Loucy (cell line): ENCODE data around the gene TCEAL8.
"Not testable (repeated sequence)": the region's sequence is repeated elsewhere in the genome, so short reads cannot be mapped to it uniquely, and the experiment has no call there.

ENCODE experiments used
- H2AFZ ChIP-seq: fragments of 200-600 bp; sonication (generic); 2 replicates; pipeline ENCODE4 v1.6.0; 2016; ENCODE audit warnings: antibody characterized with exemption, mild to moderate bottlenecking, low read length, moderate library complexity
- H3F3A ChIP-seq: fragments of 200-600 bp; 2 replicates; pipeline ENCODE4 v1.6.0; 2016; ENCODE audit warnings: antibody characterized with exemption, low read depth, mild to moderate bottlenecking
- H3K27me3 ChIP-seq: fragments of 200-600 bp; sonication (generic); 2 replicates; pipeline ENCODE4 v1.6.1; 2014; ENCODE audit warnings: low read length, mild to moderate bottlenecking; ENCODE audit not compliant: insufficient read depth, poor library complexity, severe bottlenecking
- H3K36me3 ChIP-seq: fragments of 200-600 bp; sonication (generic); 2 replicates; pipeline ENCODE4 v1.6.1; 2016; ENCODE audit warnings: low read length; ENCODE audit not compliant: insufficient read depth
- H3K4me1 ChIP-seq: fragments of 200-600 bp; sonication (generic); 2 replicates; pipeline ENCODE4 v1.5.1; 2014; ENCODE audit warnings: low read length, mild to moderate bottlenecking; ENCODE audit not compliant: insufficient read depth, poor library complexity, severe bottlenecking
- H3K4me2 ChIP-seq: fragments of 200-600 bp; sonication (generic); 2 replicates; pipeline ENCODE4 v1.6.0; 2014; ENCODE audit warnings: antibody characterized with exemption, low read length, low read depth, mild to moderate bottlenecking; ENCODE audit not compliant: poor library complexity, severe bottlenecking
- H3K4me3 ChIP-seq: fragments of 200-600 bp; sonication (generic); 2 replicates; pipeline ENCODE4 v1.5.1; 2014; ENCODE audit warnings: low read length, mild to moderate bottlenecking, mixed read lengths; ENCODE audit not compliant: poor library complexity, severe bottlenecking
- H3K79me2 ChIP-seq: fragments of 200-600 bp; sonication (generic); 2 replicates; pipeline ENCODE4 v1.6.1; 2014; ENCODE audit warnings: low read length; ENCODE audit not compliant: insufficient read depth
- H3K9ac ChIP-seq: fragments of 200-600 bp; sonication (generic); 2 replicates; pipeline ENCODE4 v1.6.0; 2014; ENCODE audit warnings: mild to moderate bottlenecking, low read depth, low read length, moderate library complexity; ENCODE audit not compliant: poor library complexity, severe bottlenecking
- H3K9me2 ChIP-seq: fragments of 200-600 bp; sonication (generic); replicated peaks from 2 replicates; pipeline ENCODE4 v1.6.1; 2016; ENCODE audit warnings: low read depth, low read length, mixed read lengths
- H3K9me3 ChIP-seq: fragments of 200-600 bp; sonication (generic); 2 replicates; pipeline ENCODE4 v1.6.1; 2014; ENCODE audit warnings: mild to moderate bottlenecking, antibody characterized with exemption, low read length, low read depth; ENCODE audit not compliant: insufficient read depth
- H4K20me1 ChIP-seq: fragments of 200-600 bp; sonication (generic); 2 replicates; pipeline ENCODE4 v1.6.0; 2014; ENCODE audit warnings: antibody characterized with exemption, low read length, mild to moderate bottlenecking; ENCODE audit not compliant: insufficient read depth, poor library complexity, severe bottlenecking
- CTCF ChIP-seq: fragments of 200-600 bp; sonication (generic); conservative IDR thresholded peaks from 2 replicates; pipeline ENCODE4 v1.5.1; 2014; ENCODE audit warnings: mild to moderate bottlenecking, antibody characterized with exemption, low read length
- EZH2phosphoT487 ChIP-seq: fragments of 200-600 bp; IDR thresholded peaks from 2 replicates; pipeline ENCODE4 v1.6.1; 2018; ENCODE audit warnings: antibody characterized with exemption, mild to moderate bottlenecking, moderate library complexity, borderline replicate concordance

The TCEAL8 gene

DNA sequence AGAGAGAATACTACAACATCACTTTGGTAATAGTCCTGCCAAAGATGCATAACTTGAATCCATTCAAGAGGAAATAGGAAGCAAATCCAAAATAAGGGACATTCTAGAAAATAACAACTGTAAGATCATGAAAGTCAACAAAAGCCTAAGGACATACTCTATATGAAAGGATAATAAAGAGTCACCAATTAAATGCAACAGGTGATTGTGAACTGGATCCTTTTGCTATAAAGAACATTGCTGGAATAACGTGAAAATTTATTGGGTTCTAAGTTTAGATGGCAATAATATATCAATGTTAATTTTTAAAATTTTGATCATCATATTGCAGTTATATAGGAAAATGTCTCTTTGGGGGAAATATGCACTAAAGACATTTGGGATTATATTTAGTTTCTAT lies 20.1 kb downstream of the TCEAL8 start:
- H2AFZ ChIP-seq = no peak overlapping the region
- TF ChIP-seq CTCF = no peak
- no peaks in the 10 kb centered on the region for H3K9me2 ChIP-seq
- no peak overlapping the region for H3K4me3 ChIP-seq
- H3K9ac ChIP-seq = peak overlapping the region; percentile 32
- peak overlapping the region; percentile 46 for H3K4me2 ChIP-seq
- peaks cover 28% of the 10 kb centered on the region for H3K4me1 ChIP-seq
- no peaks in the 10 kb centered on the region for H4K20me1 ChIP-seq
- no peaks in the 10 kb centered on the region for H3K79me2 ChIP-seq
- no peaks in the 10 kb centered on the region for H3K27me3 ChIP-seq
- H3K9me3 ChIP-seq = no peaks in the 10 kb centered on the region
- H3K36me3 ChIP-seq = no peaks in the 10 kb centered on the region
- no peaks in the 10 kb centered on the region for H3F3A ChIP-seq

DNA sequence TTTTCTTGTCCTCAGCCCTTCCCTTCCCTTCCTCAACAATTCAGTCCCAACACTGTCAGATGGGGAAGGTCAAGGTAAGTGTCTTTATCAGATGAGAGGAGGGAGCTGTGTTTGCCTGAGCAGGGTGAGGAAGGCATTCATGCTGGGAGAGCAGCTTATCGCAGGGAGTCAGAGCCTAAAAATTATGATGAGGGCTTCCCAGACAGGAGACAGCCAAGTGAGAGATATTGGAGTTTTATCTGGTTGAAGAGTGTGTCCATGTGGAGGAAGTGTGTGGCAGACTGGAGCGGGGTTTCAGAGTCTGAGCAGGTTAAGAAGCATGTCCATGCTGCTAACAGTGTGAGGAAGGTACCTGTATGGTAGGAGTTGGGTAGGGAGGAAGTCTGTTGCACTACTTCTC lies 21.7 kb downstream of the TCEAL8 start:
- H3K4me1 ChIP-seq = peaks cover 28% of the 10 kb centered on the region

DNA sequence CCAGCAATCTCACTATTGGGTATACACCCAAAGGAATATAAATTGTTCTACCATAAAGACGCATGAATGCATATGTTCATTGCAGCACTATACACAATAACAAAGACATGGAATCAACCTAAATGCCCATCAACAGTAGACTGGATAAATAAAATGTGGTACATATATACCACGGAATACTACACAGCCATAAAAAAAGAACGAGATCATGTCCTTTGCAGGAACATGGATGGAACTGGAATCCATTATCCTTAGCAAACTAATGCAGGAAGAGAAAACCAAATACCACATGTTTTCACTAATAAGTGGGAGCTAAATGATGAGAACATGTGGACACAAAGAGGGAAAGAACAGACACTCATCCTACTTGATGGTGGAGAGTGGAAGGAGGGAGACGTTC lies 29.0 kb downstream of the TCEAL8 start:
- not testable (repeated sequence) for H3K36me3 ChIP-seq, H3K4me1 ChIP-seq, H2AFZ ChIP-seq, H3K9me2 ChIP-seq, H4K20me1 ChIP-seq, H3K79me2 ChIP-seq, H3K4me2 ChIP-seq, H3K9me3 ChIP-seq, H3F3A ChIP-seq, H3K9ac ChIP-seq, H3K4me3 ChIP-seq, H3K27me3 ChIP-seq

More for the DNA sequence above, 21.7 kb downstream of the TCEAL8 start:
- Histone ChIP-seq H4K20me1 (no peaks in the 10 kb centered on the region), H3K9me3 (no peaks in the 10 kb centered on the region), H3K4me2 (no peak overlapping the region), H3F3A (no peaks in the 10 kb centered on the region), H2AFZ (peak overlapping the region; percentile 75), H3K4me3 (no peak overlapping the region), H3K36me3 (no peaks in the 10 kb centered on the region), H3K79me2 (no peaks in the 10 kb centered on the region), H3K9me2 (no peaks in the 10 kb centered on the region), H3K9ac (no peak overlapping the region), H3K27me3 (no peaks in the 10 kb centered on the region)
- TF ChIP-seq CTCF (no peak), EZH2phosphoT487 (no peak)

- H3K9me2 ChIP-seq = no peaks in the 10 kb centered on the region
- peaks cover 4% of the 10 kb centered on the region for H3K4me1 ChIP-seq
- H3K79me2 ChIP-seq = peaks cover 17% of the 10 kb centered on the region
- H3K4me3 ChIP-seq = no peak overlapping the region
- H2AFZ ChIP-seq = no peak overlapping the region
- no peaks in the 10 kb centered on the region for H3F3A ChIP-seq
- H3K36me3 ChIP-seq = no peaks in the 10 kb centered on the region; the same call in 1 of the 2 replicates
- H3K4me2 ChIP-seq = no peak overlapping the region
- no peak for TF ChIP-seq EZH2phosphoT487
- no peak for TF ChIP-seq CTCF
- no peak overlapping the region for H3K9ac ChIP-seq
- H3K27me3 ChIP-seq = no peaks in the 10 kb centered on the region
- H4K20me1 ChIP-seq = no peaks in the 10 kb centered on the region
- H3K9me3 ChIP-seq = no peaks in the 10 kb centered on the region
Measured at GRCh38 chrX:103220511-103221323, 34.2 kb downstream of the TCEAL8 start.
